Measurements from ENCODE around the gene ARL16.

ARL16 gene, protein sequence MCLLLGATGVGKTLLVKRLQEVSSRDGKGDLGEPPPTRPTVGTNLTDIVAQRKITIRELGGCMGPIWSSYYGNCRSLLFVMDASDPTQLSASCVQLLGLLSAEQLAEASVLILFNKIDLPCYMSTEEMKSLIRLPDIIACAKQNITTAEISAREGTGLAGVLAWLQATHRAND

DNA sequence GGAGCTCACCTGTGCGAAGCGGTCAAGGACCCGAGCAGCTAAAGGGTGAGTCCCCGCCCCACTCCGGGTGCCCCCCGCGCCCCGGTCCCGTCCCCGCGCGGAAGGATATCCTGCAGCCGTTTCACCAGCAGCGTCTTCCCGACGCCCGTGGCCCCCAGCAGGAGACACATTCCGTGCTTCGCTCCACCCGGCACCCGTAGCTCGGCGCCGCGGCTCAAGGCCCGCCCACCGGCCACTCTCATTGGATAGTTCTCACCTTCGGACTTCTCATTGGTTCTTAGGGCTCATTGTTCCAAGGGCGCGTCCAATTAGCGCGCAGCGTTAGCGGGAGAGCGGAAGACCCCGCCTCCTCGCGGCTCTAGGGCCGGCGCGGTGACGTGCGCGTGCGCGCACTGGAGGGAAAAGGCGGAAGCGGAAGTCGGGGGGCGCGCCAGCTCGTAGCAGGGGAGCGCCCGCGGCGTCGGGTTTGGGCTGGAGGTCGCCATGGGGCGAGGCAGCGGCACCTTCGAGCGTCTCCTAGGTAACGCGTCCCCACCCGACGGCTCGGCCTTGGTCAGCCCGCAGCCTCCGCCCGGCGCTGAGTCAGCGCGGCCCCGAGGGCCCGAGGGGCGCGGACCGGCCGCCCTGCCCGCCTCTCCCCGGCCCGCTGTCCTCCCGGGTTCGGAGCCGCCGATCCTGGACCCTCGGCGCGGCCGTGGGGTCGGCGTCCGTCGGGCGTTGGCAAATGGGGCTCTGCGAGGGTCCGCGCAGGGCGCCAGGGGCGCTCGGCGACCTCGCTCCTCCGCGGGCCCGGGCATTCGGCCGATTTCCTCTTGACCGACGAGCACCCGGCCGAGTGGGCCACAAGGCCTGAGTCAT lies at the start of gene ARL16, which contains the start of gene HGS:
Gene ARL16 (minus strand): TSS at position 214 of the 858 bp plus-strand sequence. CDS start 44 bp downstream, at position 170.
Gene HGS (plus strand): TSS at position 428 of the 858 bp plus-strand sequence. CDS start 56 bp downstream, at position 484.
- H3K27me3 ChIP-seq (replicated peaks) = no peaks in the 10 kb centered on the region
- H3K27ac ChIP-seq = peak within 1 kb of the TSS; percentile 96
- H3K4me3 ChIP-seq (ENCODE audit: low read depth, low read length) = peak within 1 kb of the TSS; percentile 93
- peaks cover 36% of the 10 kb centered on the region for H3K36me3 ChIP-seq (replicated peaks)
- in situ Hi-C loops (cut with HindIII; ENCODE audit: low pct_ligation_motif_present, low sequenced_read_pairs) = no loop called here
- TF ChIP-seq, protein P1, sequence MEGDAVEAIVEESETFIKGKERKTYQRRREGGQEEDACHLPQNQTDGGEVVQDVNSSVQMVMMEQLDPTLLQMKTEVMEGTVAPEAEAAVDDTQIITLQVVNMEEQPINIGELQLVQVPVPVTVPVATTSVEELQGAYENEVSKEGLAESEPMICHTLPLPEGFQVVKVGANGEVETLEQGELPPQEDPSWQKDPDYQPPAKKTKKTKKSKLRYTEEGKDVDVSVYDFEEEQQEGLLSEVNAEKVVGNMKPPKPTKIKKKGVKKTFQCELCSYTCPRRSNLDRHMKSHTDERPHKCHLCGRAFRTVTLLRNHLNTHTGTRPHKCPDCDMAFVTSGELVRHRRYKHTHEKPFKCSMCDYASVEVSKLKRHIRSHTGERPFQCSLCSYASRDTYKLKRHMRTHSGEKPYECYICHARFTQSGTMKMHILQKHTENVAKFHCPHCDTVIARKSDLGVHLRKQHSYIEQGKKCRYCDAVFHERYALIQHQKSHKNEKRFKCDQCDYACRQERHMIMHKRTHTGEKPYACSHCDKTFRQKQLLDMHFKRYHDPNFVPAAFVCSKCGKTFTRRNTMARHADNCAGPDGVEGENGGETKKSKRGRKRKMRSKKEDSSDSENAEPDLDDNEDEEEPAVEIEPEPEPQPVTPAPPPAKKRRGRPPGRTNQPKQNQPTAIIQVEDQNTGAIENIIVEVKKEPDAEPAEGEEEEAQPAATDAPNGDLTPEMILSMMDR (IDR thresholded peaks at IDR 0.05; ENCODE audit: low read depth, low read length, missing control alignments) = no peak
- DNase-seq = peak; percentile 99

DNA sequence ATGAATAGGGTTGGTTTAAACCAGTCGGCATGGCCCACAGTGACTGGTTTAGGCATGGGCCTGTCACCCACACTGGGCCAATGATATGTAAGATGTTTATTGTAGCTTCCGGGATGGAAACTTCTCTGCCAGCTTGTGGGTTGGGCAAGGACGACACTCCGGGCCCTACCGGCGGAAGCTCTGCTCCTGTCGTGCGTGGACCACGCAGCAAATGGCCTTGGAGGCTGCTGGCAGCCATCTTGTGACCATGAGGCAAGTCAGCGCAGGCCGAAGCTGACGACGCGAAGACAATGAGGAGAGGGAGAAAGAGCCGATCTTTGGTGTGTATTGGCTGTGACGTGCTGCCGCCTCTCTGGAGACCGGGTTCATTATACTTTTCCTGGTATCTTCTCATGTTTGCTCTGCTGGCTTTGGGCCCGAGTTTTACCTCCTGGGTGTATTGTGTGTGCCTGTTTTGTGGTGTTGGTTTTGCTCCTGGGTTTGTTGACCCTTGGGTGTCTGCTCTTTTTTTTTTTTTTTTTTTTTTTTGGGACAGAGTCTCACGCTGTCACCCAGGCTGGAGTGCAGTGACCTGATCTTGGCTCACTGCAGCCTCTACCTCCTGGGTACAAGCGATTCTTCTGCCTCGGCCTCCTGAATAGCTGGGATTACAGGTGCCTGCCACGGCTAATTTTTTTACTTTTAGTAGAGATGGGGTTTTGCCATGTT lies 43.9 kb upstream of the ARL16 start:
- Histone ChIP-seq H3K36me3 (replicated peaks) (no peaks in the 10 kb centered on the region), H3K27ac (no peak overlapping the region), H3K27me3 (replicated peaks) (no peaks in the 10 kb centered on the region), H3K4me3 (ENCODE audit: low read depth, low read length) (no peak overlapping the region)
- in situ Hi-C loops (cut with HindIII; ENCODE audit: low pct_ligation_motif_present, low sequenced_read_pairs) = no loop called here
- DNase-seq = no peak
- TF ChIP-seq, protein P1 (IDR thresholded peaks at IDR 0.05; ENCODE audit: low read depth, low read length, missing control alignments) = no peak

DNA sequence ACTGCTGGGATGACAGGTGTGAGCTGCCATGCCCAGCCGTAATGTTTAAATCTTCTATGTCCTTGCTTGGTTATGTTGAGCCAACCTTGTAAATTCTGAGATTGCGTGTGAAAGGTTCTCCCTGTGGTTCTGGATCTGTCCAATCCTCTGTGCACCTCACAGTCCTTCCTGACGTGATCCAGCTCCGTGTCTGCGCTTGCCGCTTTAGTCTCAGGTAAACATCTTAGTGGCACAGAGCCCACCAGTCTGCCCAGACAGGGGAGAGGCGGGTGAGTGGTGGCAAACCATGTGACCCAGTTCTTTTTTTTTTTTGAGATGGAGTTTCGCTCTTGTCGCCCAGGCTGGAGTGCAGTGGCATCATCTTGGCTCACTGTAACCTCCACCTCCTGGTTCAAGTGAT lies 42.4 kb upstream of the ARL16 start:
- TF ChIP-seq, protein P1 (IDR thresholded peaks at IDR 0.05; ENCODE audit: low read depth, low read length, missing control alignments) = no peak
- in situ Hi-C loops (cut with HindIII; ENCODE audit: low pct_ligation_motif_present, low sequenced_read_pairs) = no loop called here
- Histone ChIP-seq H3K27ac (no peak overlapping the region), H3K27me3 (replicated peaks) (no peaks in the 10 kb centered on the region), H3K4me3 (ENCODE audit: low read depth, low read length) (no peak overlapping the region), H3K36me3 (replicated peaks) (no peaks in the 10 kb centered on the region)
- no peak for DNase-seq

DNA sequence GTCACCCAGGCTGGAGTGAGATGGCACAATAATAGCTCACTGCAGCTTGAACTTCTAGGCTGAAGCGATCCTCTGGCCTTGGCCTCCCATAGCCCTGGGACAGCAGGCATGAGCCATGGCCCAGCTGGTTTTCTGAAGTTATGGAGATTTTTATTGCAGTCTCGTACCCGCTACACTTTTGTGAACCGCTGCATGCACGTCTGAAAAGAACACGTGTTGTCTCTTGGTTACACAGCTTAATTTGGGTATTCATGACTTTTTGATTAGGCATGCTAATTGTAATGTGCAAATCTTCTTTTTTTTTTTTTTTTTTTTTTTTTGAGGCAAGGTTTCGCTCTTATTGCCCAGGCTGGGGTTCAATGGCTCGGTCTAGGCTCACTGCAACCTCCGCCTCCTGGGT lies 41.8 kb upstream of the ARL16 start:
- Histone ChIP-seq H3K27me3 (replicated peaks) (no peaks in the 10 kb centered on the region), H3K27ac (no peak overlapping the region), H3K4me3 (ENCODE audit: low read depth, low read length) (no peak overlapping the region), H3K36me3 (replicated peaks) (no peaks in the 10 kb centered on the region)
- DNase-seq = no peak
- TF ChIP-seq, protein P1 (IDR thresholded peaks at IDR 0.05; ENCODE audit: low read depth, low read length, missing control alignments) = no peak
- in situ Hi-C loops (cut with HindIII; ENCODE audit: low pct_ligation_motif_present, low sequenced_read_pairs) = no loop called here

DNA sequence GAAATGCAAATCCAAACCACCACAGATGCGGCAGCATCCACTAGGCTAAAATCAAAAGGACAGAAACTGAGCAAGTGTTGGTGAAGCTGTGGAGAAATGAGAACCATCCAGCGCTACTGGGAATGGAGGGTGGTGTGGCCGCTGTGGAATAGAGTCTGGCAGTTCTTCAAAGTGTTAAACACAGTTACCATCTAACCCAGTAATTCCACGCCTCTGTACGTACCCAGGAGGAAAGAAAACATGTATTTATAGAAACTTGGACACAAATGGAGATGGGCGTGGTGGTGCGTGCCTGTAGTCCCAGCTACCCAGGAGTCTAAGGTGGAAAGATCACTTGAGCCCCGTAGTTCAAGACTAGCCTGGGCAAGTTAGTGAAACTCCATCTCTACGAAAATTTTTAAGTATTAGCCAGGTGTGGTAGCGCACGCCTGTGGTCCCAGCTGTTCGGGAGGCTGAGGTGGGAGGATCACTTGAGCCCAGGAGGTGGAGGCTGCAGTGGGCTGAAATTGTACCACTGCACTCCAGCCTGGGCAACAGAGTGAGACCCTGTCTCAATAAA lies 40.1 kb upstream of the ARL16 start:
- no peaks in the 10 kb centered on the region for H3K27me3 ChIP-seq (replicated peaks)
- no peak for DNase-seq
- in situ Hi-C loops (cut with HindIII; ENCODE audit: low pct_ligation_motif_present, low sequenced_read_pairs) = no loop called here
- H3K36me3 ChIP-seq (replicated peaks) = no peaks in the 10 kb centered on the region
- no peak overlapping the region for H3K4me3 ChIP-seq (ENCODE audit: low read depth, low read length)
- TF ChIP-seq, protein P1 (IDR thresholded peaks at IDR 0.05; ENCODE audit: low read depth, low read length, missing control alignments) = no peak
- H3K27ac ChIP-seq = no peak overlapping the region

Data from brain microvascular endothelial cell (primary cell).